ENCODE data around the gene CNNM2.

The CNNM2 gene

DNA sequence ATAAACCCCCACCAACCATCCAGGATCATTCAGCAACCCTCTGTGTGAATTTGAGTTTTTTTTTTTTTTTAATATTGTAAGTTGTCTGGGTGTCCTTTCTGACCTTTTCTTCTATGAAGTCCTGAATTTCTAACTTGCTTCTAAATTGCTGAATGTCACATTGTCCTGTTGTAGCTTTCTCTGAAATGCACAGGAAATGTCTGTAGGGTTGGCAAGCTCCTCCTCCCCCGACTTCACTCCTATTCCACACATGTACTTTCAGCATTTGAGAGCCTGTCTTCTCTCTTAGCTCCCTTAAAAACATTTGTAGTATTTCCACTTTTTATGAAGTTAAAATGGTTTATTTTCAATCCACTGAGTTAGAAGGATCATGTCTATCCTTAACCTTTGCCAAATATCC lies 3.3 kb upstream of the CNNM2 start:
- TF ChIP-seq CTCF (IDR thresholded peaks at IDR 0.05; ENCODE audit: low read length, missing control alignments) = no peak
- H3K4me3 ChIP-seq (replicated peaks; ENCODE audit: low read depth, low read length) = no peak overlapping the region

DNA sequence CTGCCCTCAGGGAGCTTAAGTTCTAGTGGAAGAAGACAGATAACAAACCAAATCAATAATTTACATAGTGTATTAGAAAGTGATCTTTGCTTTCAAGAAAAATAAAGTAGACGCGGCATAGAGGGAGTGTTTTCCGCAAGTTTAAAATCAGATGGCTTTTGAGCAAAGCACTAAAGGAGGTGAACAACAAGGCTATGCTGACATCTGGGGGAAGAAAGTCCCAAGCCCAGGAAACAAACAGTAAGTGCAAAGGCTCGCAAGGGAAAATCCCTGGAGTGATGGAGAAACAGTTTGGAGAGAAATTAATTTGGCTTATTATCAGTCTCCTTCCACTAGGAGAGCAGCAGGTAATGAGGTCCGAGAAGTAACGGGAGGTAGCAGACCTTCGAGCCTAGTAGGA lies 1.9 kb upstream of the CNNM2 start:
- DNase-seq (ENCODE audit: low read depth) = no peak
- no peak overlapping the region for H3K4me3 ChIP-seq (replicated peaks; ENCODE audit: low read depth, low read length)
- TF ChIP-seq CTCF (IDR thresholded peaks at IDR 0.05; ENCODE audit: low read length, missing control alignments) = no peak

More for the DNA sequence above, 3.3 kb upstream of the CNNM2 start:
- no peak for DNase-seq (ENCODE audit: low read depth)

DNA sequence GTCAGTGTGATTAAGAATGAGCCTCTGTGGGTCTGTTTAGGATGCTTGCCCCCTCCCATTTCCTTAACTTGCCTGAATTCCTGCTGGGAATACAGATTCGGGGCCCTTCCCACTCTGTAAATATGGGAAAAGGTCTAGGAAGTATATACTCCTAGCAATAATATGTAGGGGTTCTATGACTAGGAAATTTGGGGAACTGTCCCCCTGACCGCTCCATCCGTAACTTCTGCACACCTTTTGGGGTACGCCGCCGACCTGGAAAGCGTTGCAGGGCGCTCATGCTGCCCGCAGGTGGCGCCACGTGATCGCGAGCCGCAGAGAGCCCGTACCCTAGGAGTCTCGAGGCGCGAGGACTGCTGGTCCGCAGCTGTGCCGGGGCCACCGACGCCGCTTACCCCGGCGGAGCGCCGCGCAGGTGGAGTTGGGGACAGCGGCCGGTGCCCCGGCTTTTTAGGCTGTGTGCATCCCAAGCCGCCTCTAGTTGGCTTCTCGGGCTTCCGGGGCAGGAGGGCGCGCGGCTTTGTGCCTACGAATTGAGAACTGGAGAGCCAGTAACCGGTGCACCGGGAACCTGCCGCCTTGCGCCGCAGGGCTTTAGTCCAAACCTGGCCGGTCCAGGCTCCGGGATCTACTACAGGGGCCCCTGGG lies 656 bp upstream of the CNNM2 start:
- peak overlapping the region; percentile 88 for H3K4me3 ChIP-seq (replicated peaks; ENCODE audit: low read depth, low read length)
- peak; percentile 80 for TF ChIP-seq CTCF (IDR thresholded peaks at IDR 0.05; ENCODE audit: low read length, missing control alignments)
- peak; percentile 64 for DNase-seq (ENCODE audit: low read depth)

- peak overlapping the region; percentile 88 for H3K4me3 ChIP-seq (replicated peaks; ENCODE audit: low read depth, low read length)
- no peak for TF ChIP-seq CTCF (IDR thresholded peaks at IDR 0.05; ENCODE audit: low read length, missing control alignments)
- DNase-seq (ENCODE audit: low read depth) = no peak
These were observed 737 bp downstream of the CNNM2 start for GRCh38 chr10:102918817-102919245.

GRCh38 chr10:102919246-102919959 lies 1.3 kb downstream of the CNNM2 start:
- peak overlapping the region; percentile 88 for H3K4me3 ChIP-seq (replicated peaks; ENCODE audit: low read depth, low read length)
- no peak for TF ChIP-seq CTCF (IDR thresholded peaks at IDR 0.05; ENCODE audit: low read length, missing control alignments)
- no peak for DNase-seq (ENCODE audit: low read depth)

GRCh38 chr10:102919992-102920739 lies 2.1 kb downstream of the CNNM2 start:
- DNase-seq (ENCODE audit: low read depth) = no peak
- peak overlapping the region; percentile 88 for H3K4me3 ChIP-seq (replicated peaks; ENCODE audit: low read depth, low read length)
- TF ChIP-seq CTCF (IDR thresholded peaks at IDR 0.05; ENCODE audit: low read length, missing control alignments) = no peak
